ENCODE results near the gene MKNK1.

The MKNK1 gene

GRCh38 chr1:46596846-46597245, 7.2 kb downstream of the MKNK1 start:
- DNase-seq, result no peak
- no peak overlapping the region for H3K4me3 ChIP-seq (ENCODE audit: low read depth, low read length)

GRCh38 chr1:46596036-46596435, 8.0 kb downstream of the MKNK1 start:
- peaks cover 9% of the 10 kb centered on the region for H3K36me3 ChIP-seq
- TF ChIP-seq CTCF (IDR thresholded peaks at IDR 0.05; ENCODE audit: low read depth, low read length), result no peak
- H3K4me3 ChIP-seq (ENCODE audit: low read depth, low read length), result no peak overlapping the region
- no peaks in the 10 kb centered on the region for H3K27me3 ChIP-seq (ENCODE audit: insufficient read depth, low read depth, severe bottlenecking)
- no peak for DNase-seq
- H3K9me3 ChIP-seq (ENCODE audit: severe bottlenecking), result no peaks in the 10 kb centered on the region
- no peak overlapping the region for H3K27ac ChIP-seq

More at GRCh38 chr1:46596846-46597245, 7.2 kb downstream of the MKNK1 start:
- no peaks in the 10 kb centered on the region for H3K27me3 ChIP-seq (ENCODE audit: insufficient read depth, low read depth, severe bottlenecking)
- H3K9me3 ChIP-seq (ENCODE audit: severe bottlenecking), result no peaks in the 10 kb centered on the region
- H3K36me3 ChIP-seq, result peaks cover 9% of the 10 kb centered on the region
- H3K27ac ChIP-seq, result no peak overlapping the region
- TF ChIP-seq CTCF (IDR thresholded peaks at IDR 0.05; ENCODE audit: low read depth, low read length), result no peak

GRCh38 chr1:46595127-46595526, 8.9 kb downstream of the MKNK1 start:
- DNase-seq, result no peak
- H3K36me3 ChIP-seq, result peaks cover 11% of the 10 kb centered on the region
- no peak overlapping the region for H3K4me3 ChIP-seq (ENCODE audit: low read depth, low read length)
- no peak for TF ChIP-seq CTCF (IDR thresholded peaks at IDR 0.05; ENCODE audit: low read depth, low read length)
- H3K27me3 ChIP-seq (ENCODE audit: insufficient read depth, low read depth, severe bottlenecking), result no peaks in the 10 kb centered on the region
- no peak overlapping the region for H3K27ac ChIP-seq
- H3K9me3 ChIP-seq (ENCODE audit: severe bottlenecking), result no peaks in the 10 kb centered on the region

- no peaks in the 10 kb centered on the region for H3K27me3 ChIP-seq (ENCODE audit: insufficient read depth, low read depth, severe bottlenecking)
- H3K36me3 ChIP-seq, result peaks cover 11% of the 10 kb centered on the region
- no peak overlapping the region for H3K27ac ChIP-seq
- H3K9me3 ChIP-seq (ENCODE audit: severe bottlenecking), result no peaks in the 10 kb centered on the region
- no peak for DNase-seq
- no peak overlapping the region for H3K4me3 ChIP-seq (ENCODE audit: low read depth, low read length)
- TF ChIP-seq CTCF (IDR thresholded peaks at IDR 0.05; ENCODE audit: low read depth, low read length), result no peak
Measured at GRCh38 chr1:46594063-46594462, 10.0 kb downstream of the MKNK1 start.

- peaks cover 11% of the 10 kb centered on the region for H3K36me3 ChIP-seq
- H3K27ac ChIP-seq, result no peak overlapping the region
- no peak overlapping the region for H3K4me3 ChIP-seq (ENCODE audit: low read depth, low read length)
- DNase-seq, result no peak
- H3K27me3 ChIP-seq (ENCODE audit: insufficient read depth, low read depth, severe bottlenecking), result no peaks in the 10 kb centered on the region
- TF ChIP-seq CTCF (IDR thresholded peaks at IDR 0.05; ENCODE audit: low read depth, low read length), result no peak
- H3K9me3 ChIP-seq (ENCODE audit: severe bottlenecking), result no peaks in the 10 kb centered on the region
Measured at GRCh38 chr1:46592823-46593222, 11.2 kb downstream of the MKNK1 start.

GRCh38 chr1:46589529-46589928, 14.5 kb downstream of the MKNK1 start:
- no peak overlapping the region for H3K4me3 ChIP-seq (ENCODE audit: low read depth, low read length)
- no peaks in the 10 kb centered on the region for H3K27me3 ChIP-seq (ENCODE audit: insufficient read depth, low read depth, severe bottlenecking)
- DNase-seq, result no peak
- no peaks in the 10 kb centered on the region for H3K9me3 ChIP-seq (ENCODE audit: severe bottlenecking)
- no peak for TF ChIP-seq CTCF (IDR thresholded peaks at IDR 0.05; ENCODE audit: low read depth, low read length)
- H3K27ac ChIP-seq, result no peak overlapping the region
- H3K36me3 ChIP-seq, result peaks cover 11% of the 10 kb centered on the region

All from WERI-Rb-1 (cell line).